Ascending aorta (tissue), 2 donors: ENCODE data around the gene KCNMA1. TPM values are rescaled to one million over a fixed set of nuclear protein-coding genes. Genes with fewer than 3 reads are reported as not detected.

Source experiments
- DNase-seq, 2 donors: peaks; one replicate each; pipeline ENCODE4 v3.0.0-alpha.2; 2019; ENCODE audit warnings: low spot score in 2 of 2
- H3K27ac ChIP-seq, 2 donors: fragments of 200-600 bp; sonication (generic); one replicate each; pipeline ENCODE4 v1.5.1; 2016 to 2017; ENCODE audit warnings: mild to moderate bottlenecking in 1 of 2
- H3K27me3 ChIP-seq: fragments of 200-600 bp; sonication (generic); one replicate; pipeline ENCODE4 v1.5.1; 2017
- H3K36me3 ChIP-seq, 2 donors: fragments of 200-600 bp; sonication (generic); one replicate each; pipeline ENCODE4 v1.5.1; 2016
- H3K4me1 ChIP-seq, 2 donors: fragments of 200-600 bp; sonication (generic); one replicate each; pipeline ENCODE4 v1.5.1; 2016 to 2017; ENCODE audit warnings: mild to moderate bottlenecking in 1 of 2
- H3K4me3 ChIP-seq, 2 donors: fragments of 200-600 bp; sonication (generic); one replicate each; pipeline ENCODE4 v1.5.1; 2016 to 2017; ENCODE audit warnings: mild to moderate bottlenecking in 1 of 2
- H3K9me3 ChIP-seq, 2 donors: fragments of 200-600 bp; sonication (generic); one replicate each; pipeline ENCODE4 v1.5.1; 2016
- intact Hi-C: fragments of 100-400 bp; cut with DNase I; formaldehyde crosslinking; loops from one replicate; pipeline ENCODE4 v1.15.1; 2023
- total RNA-seq: library from RNA; depleted of rRNA; stranded (reverse); fragments of >200 nt; gene quantifications from one replicate; pipeline ENCODE4 v1.1.0, GENCODE V29; 2016
- TF ChIP-seq, protein P1 (sequence below), 3 experiments: fragments of 200-600 bp in 2 of 3; fragments of 450-650 bp in 1 of 3; sonication (generic) in 2 of 3; IDR thresholded peaks; one replicate each; pipeline ENCODE4 v1.5.1; 2016 to 2019; ENCODE audit warnings: antibody characterized with exemption in 3 of 3, mild to moderate bottlenecking in 1 of 3, moderate library complexity in 1 of 3

The KCNMA1 gene
- total RNA-seq, 1 donor from 2014 or later, result 28.6 TPM

GRCh38 chr10:77531441-77532001 lies 106.1 kb downstream of the KCNMA1 start:
- no peaks in the 10 kb centered on the region for H3K27me3 ChIP-seq
- H3K27ac ChIP-seq, result peak overlapping the region; percentile 44 to 75
- no peaks in the 10 kb centered on the region for H3K9me3 ChIP-seq
- TF ChIP-seq, protein P1, sequence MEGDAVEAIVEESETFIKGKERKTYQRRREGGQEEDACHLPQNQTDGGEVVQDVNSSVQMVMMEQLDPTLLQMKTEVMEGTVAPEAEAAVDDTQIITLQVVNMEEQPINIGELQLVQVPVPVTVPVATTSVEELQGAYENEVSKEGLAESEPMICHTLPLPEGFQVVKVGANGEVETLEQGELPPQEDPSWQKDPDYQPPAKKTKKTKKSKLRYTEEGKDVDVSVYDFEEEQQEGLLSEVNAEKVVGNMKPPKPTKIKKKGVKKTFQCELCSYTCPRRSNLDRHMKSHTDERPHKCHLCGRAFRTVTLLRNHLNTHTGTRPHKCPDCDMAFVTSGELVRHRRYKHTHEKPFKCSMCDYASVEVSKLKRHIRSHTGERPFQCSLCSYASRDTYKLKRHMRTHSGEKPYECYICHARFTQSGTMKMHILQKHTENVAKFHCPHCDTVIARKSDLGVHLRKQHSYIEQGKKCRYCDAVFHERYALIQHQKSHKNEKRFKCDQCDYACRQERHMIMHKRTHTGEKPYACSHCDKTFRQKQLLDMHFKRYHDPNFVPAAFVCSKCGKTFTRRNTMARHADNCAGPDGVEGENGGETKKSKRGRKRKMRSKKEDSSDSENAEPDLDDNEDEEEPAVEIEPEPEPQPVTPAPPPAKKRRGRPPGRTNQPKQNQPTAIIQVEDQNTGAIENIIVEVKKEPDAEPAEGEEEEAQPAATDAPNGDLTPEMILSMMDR (IDR thresholded peaks at IDR 0.05), result no peak
- peak; percentile 63 to 89 for DNase-seq
- intact Hi-C loops, result no loop called here
- no peaks in the 10 kb centered on the region for H3K36me3 ChIP-seq
- H3K4me1 ChIP-seq, result peaks cover 9 to 36% of the 10 kb centered on the region in 2 donors
- H3K4me3 ChIP-seq, result no peak overlapping the region

DNA sequence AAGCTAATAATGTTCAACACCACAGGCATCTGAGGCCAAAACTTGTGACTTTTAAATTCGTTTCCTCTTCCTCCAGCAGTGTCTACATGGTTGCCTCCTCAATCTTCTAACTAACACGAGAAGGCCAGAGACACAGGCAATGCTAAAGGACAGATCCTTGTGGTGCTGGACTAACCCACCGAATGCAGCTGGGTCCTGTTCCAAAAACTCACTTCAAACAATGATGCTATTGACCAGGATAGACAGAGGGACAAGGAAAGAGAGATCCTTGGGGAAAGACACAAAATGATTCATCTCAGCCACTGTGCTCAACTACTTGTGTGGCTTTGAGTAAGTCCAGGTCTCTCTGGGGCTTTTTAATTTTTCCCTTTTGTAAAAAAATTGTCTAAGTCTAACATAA lies 107.6 kb downstream of the KCNMA1 start:
- no peak overlapping the region for H3K4me3 ChIP-seq
- DNase-seq, result no peak
- peaks cover 9 to 40% of the 10 kb centered on the region in 2 donors for H3K4me1 ChIP-seq
- TF ChIP-seq, protein P1 (IDR thresholded peaks at IDR 0.05), result no peak
- H3K36me3 ChIP-seq, result no peaks in the 10 kb centered on the region
- intact Hi-C loops, result no loop called here
- peak overlapping the region in 1 of 2 donors; percentile 12 for H3K27ac ChIP-seq
- no peaks in the 10 kb centered on the region for H3K9me3 ChIP-seq
- H3K27me3 ChIP-seq, result no peaks in the 10 kb centered on the region

- DNase-seq, result no peak
- TF ChIP-seq, protein P1 (IDR thresholded peaks at IDR 0.05), result no peak
- H3K4me3 ChIP-seq, result no peak overlapping the region
- intact Hi-C loops, result no loop called here
- no peaks in the 10 kb centered on the region for H3K36me3 ChIP-seq
- no peak overlapping the region for H3K27ac ChIP-seq
- peaks cover 9 to 49% of the 10 kb centered on the region in 2 donors for H3K4me1 ChIP-seq
- H3K27me3 ChIP-seq, result no peaks in the 10 kb centered on the region
- H3K9me3 ChIP-seq, result no peaks in the 10 kb centered on the region
Observed at GRCh38 chr10:77529050-77529576, 108.5 kb downstream of the KCNMA1 start.

DNA sequence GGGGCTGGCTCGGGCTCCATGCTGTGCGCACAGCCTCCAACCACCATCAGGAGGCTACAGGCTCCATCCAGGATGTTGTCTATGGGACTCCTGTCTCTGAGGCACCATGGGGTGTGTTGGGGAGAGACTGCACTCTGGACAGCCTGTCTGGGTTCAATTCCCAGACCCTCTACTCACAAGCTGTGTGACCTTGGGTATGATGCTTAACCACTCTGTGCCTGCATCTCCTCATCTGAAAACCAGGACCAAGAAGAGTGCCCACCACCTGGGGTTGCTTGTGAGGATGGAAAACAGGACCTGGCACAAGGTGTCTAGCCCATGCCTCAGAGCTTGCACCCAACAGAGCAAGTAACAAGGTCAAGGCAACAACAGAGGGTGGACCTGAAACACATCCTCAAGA lies 109.8 kb downstream of the KCNMA1 start:
- Histone ChIP-seq H3K4me3 (no peak overlapping the region), H3K36me3 (no peaks in the 10 kb centered on the region), H3K27ac (no peak overlapping the region), H3K9me3 (no peaks in the 10 kb centered on the region), H3K4me1 (peaks cover 9 to 50% of the 10 kb centered on the region in 2 donors), H3K27me3 (no peaks in the 10 kb centered on the region)
- no peak for DNase-seq
- intact Hi-C loops, result no loop called here
- TF ChIP-seq, protein P1 (IDR thresholded peaks at IDR 0.05), result no peak

DNA sequence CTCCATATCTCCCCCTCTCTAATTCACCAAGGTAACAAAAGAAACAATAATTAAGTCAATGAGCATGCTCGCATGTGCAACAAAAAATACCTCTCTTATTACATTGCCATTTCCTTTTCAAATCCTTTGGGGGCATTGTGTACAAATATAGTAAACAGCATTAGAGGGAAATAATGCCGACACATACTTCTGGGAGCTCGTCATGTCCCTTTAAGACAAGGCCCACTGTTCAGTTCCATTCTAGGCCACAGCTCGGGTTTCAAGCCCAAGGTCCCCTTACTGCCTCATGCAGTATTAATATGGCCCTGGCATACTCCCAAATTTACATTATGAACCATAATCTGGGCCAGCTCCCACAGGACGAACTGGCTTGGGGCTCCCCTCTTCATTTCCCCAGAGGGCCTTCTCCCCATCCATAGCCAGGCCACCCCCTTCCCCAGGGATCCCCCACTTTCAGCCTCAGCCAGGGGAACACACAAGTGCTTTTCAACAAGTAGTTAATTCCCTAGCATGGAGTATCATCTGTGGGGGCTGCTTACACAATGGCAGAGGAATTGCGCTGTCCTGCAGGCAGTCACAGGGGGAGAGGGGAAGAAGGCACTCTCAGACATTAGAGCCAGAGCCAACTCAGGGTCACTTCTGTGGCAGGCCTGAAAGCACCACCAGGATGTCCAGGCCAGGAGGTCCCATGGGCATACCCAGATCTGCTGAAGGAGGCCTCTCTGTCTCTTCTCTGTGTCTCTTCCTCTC lies 110.6 kb downstream of the KCNMA1 start:
- TF ChIP-seq, protein P1 (IDR thresholded peaks at IDR 0.05), result no peak
- peaks cover 9 to 44% of the 10 kb centered on the region in 2 donors for H3K4me1 ChIP-seq
- no peak for DNase-seq
- H3K4me3 ChIP-seq, result no peak overlapping the region
- H3K27ac ChIP-seq, result peak overlapping the region in 1 of 2 donors; percentile 5
- intact Hi-C loops, result no loop called here
- H3K9me3 ChIP-seq, result no peaks in the 10 kb centered on the region
- no peaks in the 10 kb centered on the region for H3K36me3 ChIP-seq
- no peaks in the 10 kb centered on the region for H3K27me3 ChIP-seq
